Retina (tissue), 1 donor: ENCODE measurements around the gene ZNF439.
"Not testable (repeated sequence)": the region's sequence is repeated elsewhere in the genome, so short reads cannot be mapped to it uniquely, and the experiment has no call there.

Experiments
- DNase-seq: peaks from one replicate; pipeline ENCODE4 v3.0.0-alpha.2; 2016

Gene ZNF439

GRCh38 chr19:11872624-11873023 lies 24.1 kb downstream of the ZNF439 start:
- no peak for DNase-seq

- no peak for DNase-seq
Observed at GRCh38 chr19:11873762-11874161, 25.2 kb downstream of the ZNF439 start.

GRCh38 chr19:11879687-11880266 lies 31.3 kb downstream of the ZNF439 start:
- DNase-seq = peak; percentile 22

- no peak for DNase-seq
Observed at GRCh38 chr19:11880598-11880997, 32.1 kb downstream of the ZNF439 start.

GRCh38 chr19:11881151-11881800 lies 32.8 kb downstream of the ZNF439 start:
- peak; percentile 76 for DNase-seq

GRCh38 chr19:11882606-11883005 lies 34.1 kb downstream of the ZNF439 start:
- DNase-seq = no peak

- no peak for DNase-seq
Observed at GRCh38 chr19:11887234-11887610, 38.7 kb downstream of the ZNF439 start.

GRCh38 chr19:11887611-11888531 lies 39.3 kb downstream of the ZNF439 start, which contains the start of gene ZNF69:
ZNF69 (plus strand) TSS chr19:11887782; CDS start chr19:11887924, 142 bp downstream.
- DNase-seq = peak; percentile 96

- peak; percentile 9 for DNase-seq
Observed at GRCh38 chr19:11889901-11890300, 41.4 kb downstream of the ZNF439 start.

GRCh38 chr19:11890634-11891033 lies 42.1 kb downstream of the ZNF439 start:
- DNase-seq = no peak

- no peak for DNase-seq
Observed at GRCh38 chr19:11894851-11895250, 46.3 kb downstream of the ZNF439 start.

- no peak for DNase-seq
Observed at GRCh38 chr19:11902228-11902627, 53.7 kb downstream of the ZNF439 start.

- DNase-seq = no peak
Observed at GRCh38 chr19:11905928-11906327, 57.4 kb downstream of the ZNF439 start.

GRCh38 chr19:11911937-11912336 lies 63.4 kb downstream of the ZNF439 start:
- not testable (repeated sequence) for DNase-seq

- not testable (repeated sequence) for DNase-seq
Observed at GRCh38 chr19:11914417-11915051, 66.0 kb downstream of the ZNF439 start.
